Chondrocyte (in vitro differentiated cells): Measurements from ENCODE around the gene MPL. TPM values are rescaled to one million over a fixed set of nuclear protein-coding genes. Genes with fewer than 3 reads are reported as not detected.
"Not testable (repeated sequence)": the region's sequence is repeated elsewhere in the genome, so short reads cannot be mapped to it uniquely, and the experiment has no call there.

ENCODE experiments used
- DNase-seq: peaks from one replicate; pipeline ENCODE4 v3.0.0; 2021; ENCODE audit warnings: mixed read lengths, low spot score
- H3K27ac Mint-ChIP-seq: one replicate; pipeline ENCODE4 v1.8.0; 2021; ENCODE audit warnings: mild to moderate bottlenecking, moderate library complexity, mixed read lengths; ENCODE audit not compliant: unreplicated experiment
- H3K27me3 Mint-ChIP-seq: 2 replicates; pipeline ENCODE4 v1.8.0; 2021; ENCODE audit warnings: low read depth, mixed read lengths
- H3K36me3 Mint-ChIP-seq: 2 replicates; pipeline ENCODE4 v1.8.0; 2021; ENCODE audit warnings: low read depth, mixed read lengths
- H3K4me1 Mint-ChIP-seq: 2 replicates; pipeline ENCODE4 v1.8.0; 2021; ENCODE audit warnings: low read depth, mild to moderate bottlenecking, mixed read lengths
- H3K4me3 Mint-ChIP-seq: one replicate; pipeline ENCODE4 v1.8.0; 2021; ENCODE audit warnings: mild to moderate bottlenecking, moderate library complexity, mixed read lengths; ENCODE audit not compliant: unreplicated experiment
- H3K9me3 Mint-ChIP-seq: 2 replicates; pipeline ENCODE4 v1.8.0; 2021; ENCODE audit warnings: low read depth, mixed read lengths
- CTCF ChIP-seq: fragments of 200-600 bp; sonication (generic); IDR thresholded peaks from 2 replicates; pipeline ENCODE4 v1.5.0; 2021; ENCODE audit warnings: antibody characterized with exemption, mild to moderate bottlenecking, moderate library complexity
- total RNA-seq: library from RNA; stranded (reverse); gene quantifications from 3 replicates; pipeline ENCODE4 v1.2.1, GENCODE V29; 2021

Gene MPL
- total RNA-seq, 1 donor from 2014 or later = not detected

- peak; percentile 89 for DNase-seq
- no peaks in the 10 kb centered on the region for H3K9me3 Mint-ChIP-seq
- TF ChIP-seq CTCF = no peak
- peaks cover 20% of the 10 kb centered on the region for H3K36me3 Mint-ChIP-seq
- H3K27me3 Mint-ChIP-seq = no peaks in the 10 kb centered on the region
- H3K27ac Mint-ChIP-seq = peak within 1 kb of the TSS; percentile 100
- peak within 1 kb of the TSS; percentile 100 for H3K4me3 Mint-ChIP-seq
- peaks cover 37% of the 10 kb centered on the region for H3K4me1 Mint-ChIP-seq
Observed at GRCh38 chr1:43389326-43390313, 52.0 kb downstream of the MPL start, which contains the start of the genes MED8 and SZT2. Gene MED8, minus strand, starts transcription at chr1:43389800. Its CDS starts 36 bp downstream, at chr1:43389764. Gene SZT2, plus strand, starts transcription at chr1:43389899. Its CDS starts 70 bp downstream, at chr1:43389969.

GRCh38 chr1:43392702-43393101 lies 55.1 kb downstream of the MPL start:
- no peaks in the 10 kb centered on the region for H3K9me3 Mint-ChIP-seq
- H3K27ac Mint-ChIP-seq = no peak overlapping the region
- H3K36me3 Mint-ChIP-seq = peaks cover 5% of the 10 kb centered on the region
- no peak for DNase-seq
- H3K27me3 Mint-ChIP-seq = no peaks in the 10 kb centered on the region
- no peak for TF ChIP-seq CTCF
- H3K4me1 Mint-ChIP-seq = peaks cover 44% of the 10 kb centered on the region
- no peak overlapping the region for H3K4me3 Mint-ChIP-seq

GRCh38 chr1:43395523-43395922 lies 57.9 kb downstream of the MPL start:
- Mint-ChIP-seq H3K36me3 (peaks cover 4% of the 10 kb centered on the region), H3K4me3 (no peak overlapping the region), H3K4me1 (peaks cover 21% of the 10 kb centered on the region), H3K9me3 (no peaks in the 10 kb centered on the region), H3K27ac (no peak overlapping the region), H3K27me3 (no peaks in the 10 kb centered on the region)
- no peak for DNase-seq
- TF ChIP-seq CTCF = no peak

GRCh38 chr1:43396059-43396458 lies 58.4 kb downstream of the MPL start:
- TF ChIP-seq CTCF = no peak
- no peak overlapping the region for H3K27ac Mint-ChIP-seq
- H3K36me3 Mint-ChIP-seq = peaks cover 4% of the 10 kb centered on the region
- DNase-seq = no peak
- no peak overlapping the region for H3K4me3 Mint-ChIP-seq
- no peaks in the 10 kb centered on the region for H3K9me3 Mint-ChIP-seq
- H3K27me3 Mint-ChIP-seq = no peaks in the 10 kb centered on the region
- H3K4me1 Mint-ChIP-seq = peaks cover 15% of the 10 kb centered on the region

GRCh38 chr1:43398227-43398626 lies 60.6 kb downstream of the MPL start:
- H3K27me3 Mint-ChIP-seq = no peaks in the 10 kb centered on the region
- no peak for DNase-seq
- H3K4me1 Mint-ChIP-seq = peaks cover 11% of the 10 kb centered on the region
- TF ChIP-seq CTCF = no peak
- H3K27ac Mint-ChIP-seq = no peak overlapping the region
- peaks cover 5% of the 10 kb centered on the region for H3K36me3 Mint-ChIP-seq
- H3K4me3 Mint-ChIP-seq = no peak overlapping the region
- no peaks in the 10 kb centered on the region for H3K9me3 Mint-ChIP-seq

GRCh38 chr1:43400441-43400840 lies 62.8 kb downstream of the MPL start:
- H3K36me3 Mint-ChIP-seq = peaks cover 18% of the 10 kb centered on the region
- H3K4me1 Mint-ChIP-seq = peaks cover 10% of the 10 kb centered on the region
- H3K4me3 Mint-ChIP-seq, H3K27ac Mint-ChIP-seq, DNase-seq, H3K27me3 Mint-ChIP-seq, H3K9me3 Mint-ChIP-seq: not testable (repeated sequence)
